ENCODE results near the gene NOTCH3. TPM values are rescaled to one million over a fixed set of nuclear protein-coding genes. Genes with fewer than 3 reads are reported as not detected.

The NOTCH3 gene
- total RNA-seq, 1 experiment from 2014 or later = 44.7 TPM

DNA sequence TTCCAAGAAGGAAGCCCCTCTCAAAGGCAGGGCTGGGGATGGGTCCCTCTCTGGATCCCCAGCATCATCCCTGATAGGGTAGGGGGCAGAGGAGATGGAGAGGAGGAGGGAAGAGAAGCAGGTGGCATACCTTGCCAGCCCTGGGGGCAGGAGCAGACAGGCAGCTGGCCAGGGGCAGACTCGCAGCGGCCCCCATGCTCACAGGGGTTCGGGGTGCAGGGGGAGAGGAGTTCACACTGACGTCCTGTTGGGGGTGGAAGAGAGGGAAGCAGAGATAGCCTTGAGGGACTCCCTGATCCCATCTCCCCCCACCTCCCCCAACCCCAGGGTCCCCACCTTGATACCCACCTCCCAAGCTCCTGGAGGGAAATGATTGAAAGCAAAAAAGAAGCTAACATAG lies 16.0 kb downstream of the NOTCH3 start:
- no TSS peak for BruUV-seq (replicated peaks)
- TF ChIP-seq, protein P1, sequence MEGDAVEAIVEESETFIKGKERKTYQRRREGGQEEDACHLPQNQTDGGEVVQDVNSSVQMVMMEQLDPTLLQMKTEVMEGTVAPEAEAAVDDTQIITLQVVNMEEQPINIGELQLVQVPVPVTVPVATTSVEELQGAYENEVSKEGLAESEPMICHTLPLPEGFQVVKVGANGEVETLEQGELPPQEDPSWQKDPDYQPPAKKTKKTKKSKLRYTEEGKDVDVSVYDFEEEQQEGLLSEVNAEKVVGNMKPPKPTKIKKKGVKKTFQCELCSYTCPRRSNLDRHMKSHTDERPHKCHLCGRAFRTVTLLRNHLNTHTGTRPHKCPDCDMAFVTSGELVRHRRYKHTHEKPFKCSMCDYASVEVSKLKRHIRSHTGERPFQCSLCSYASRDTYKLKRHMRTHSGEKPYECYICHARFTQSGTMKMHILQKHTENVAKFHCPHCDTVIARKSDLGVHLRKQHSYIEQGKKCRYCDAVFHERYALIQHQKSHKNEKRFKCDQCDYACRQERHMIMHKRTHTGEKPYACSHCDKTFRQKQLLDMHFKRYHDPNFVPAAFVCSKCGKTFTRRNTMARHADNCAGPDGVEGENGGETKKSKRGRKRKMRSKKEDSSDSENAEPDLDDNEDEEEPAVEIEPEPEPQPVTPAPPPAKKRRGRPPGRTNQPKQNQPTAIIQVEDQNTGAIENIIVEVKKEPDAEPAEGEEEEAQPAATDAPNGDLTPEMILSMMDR (IDR thresholded peaks at IDR 0.05; ENCODE audit: unreplicated experiment) = no peak
- H3K4me1 Mint-ChIP-seq (ENCODE audit: low read depth, unreplicated experiment) = no peaks in the 10 kb centered on the region
- intact Hi-C loops (cut with micrococcal nuclease; ENCODE audit: unreplicated experiment) = no loop called here
- CTCF ChIA-PET = no interaction called here
- peaks cover 21% of the 10 kb centered on the region for H3K36me3 Mint-ChIP-seq (ENCODE audit: insufficient read depth, unreplicated experiment)
- no peaks in the 10 kb centered on the region for H3K27me3 Mint-ChIP-seq (ENCODE audit: unreplicated experiment)
- H3K4me3 Mint-ChIP-seq (ENCODE audit: low read depth, unreplicated experiment) = no peak overlapping the region
- no peaks in the 10 kb centered on the region for H3K9me3 Mint-ChIP-seq (ENCODE audit: low read depth, unreplicated experiment)
- no peak overlapping the region for H3K27ac Mint-ChIP-seq (ENCODE audit: unreplicated experiment)
- no peak for DNase-seq

- TF ChIP-seq, protein P1 (IDR thresholded peaks at IDR 0.05; ENCODE audit: unreplicated experiment) = no peak
- Mint-ChIP-seq H3K4me3 (ENCODE audit: low read depth, unreplicated experiment) (no peak overlapping the region), H3K9me3 (ENCODE audit: low read depth, unreplicated experiment) (no peaks in the 10 kb centered on the region), H3K27ac (ENCODE audit: unreplicated experiment) (no peak overlapping the region), H3K36me3 (ENCODE audit: insufficient read depth, unreplicated experiment) (peaks cover 27% of the 10 kb centered on the region), H3K27me3 (ENCODE audit: unreplicated experiment) (no peaks in the 10 kb centered on the region), H3K4me1 (ENCODE audit: low read depth, unreplicated experiment) (peaks cover 10% of the 10 kb centered on the region)
- CTCF ChIA-PET = interaction anchor here (0.7 kb wide), 1 partner anchor 1283 kb away, joined by 3 read pairs; no protein-coding TSS in a partner anchor
- no peak for DNase-seq
- BruUV-seq (replicated peaks) = no TSS peak
- intact Hi-C loops (cut with micrococcal nuclease; ENCODE audit: unreplicated experiment) = no loop called here
These were observed 19.4 kb downstream of the NOTCH3 start for GRCh38 chr19:15181394-15181793.

DNA sequence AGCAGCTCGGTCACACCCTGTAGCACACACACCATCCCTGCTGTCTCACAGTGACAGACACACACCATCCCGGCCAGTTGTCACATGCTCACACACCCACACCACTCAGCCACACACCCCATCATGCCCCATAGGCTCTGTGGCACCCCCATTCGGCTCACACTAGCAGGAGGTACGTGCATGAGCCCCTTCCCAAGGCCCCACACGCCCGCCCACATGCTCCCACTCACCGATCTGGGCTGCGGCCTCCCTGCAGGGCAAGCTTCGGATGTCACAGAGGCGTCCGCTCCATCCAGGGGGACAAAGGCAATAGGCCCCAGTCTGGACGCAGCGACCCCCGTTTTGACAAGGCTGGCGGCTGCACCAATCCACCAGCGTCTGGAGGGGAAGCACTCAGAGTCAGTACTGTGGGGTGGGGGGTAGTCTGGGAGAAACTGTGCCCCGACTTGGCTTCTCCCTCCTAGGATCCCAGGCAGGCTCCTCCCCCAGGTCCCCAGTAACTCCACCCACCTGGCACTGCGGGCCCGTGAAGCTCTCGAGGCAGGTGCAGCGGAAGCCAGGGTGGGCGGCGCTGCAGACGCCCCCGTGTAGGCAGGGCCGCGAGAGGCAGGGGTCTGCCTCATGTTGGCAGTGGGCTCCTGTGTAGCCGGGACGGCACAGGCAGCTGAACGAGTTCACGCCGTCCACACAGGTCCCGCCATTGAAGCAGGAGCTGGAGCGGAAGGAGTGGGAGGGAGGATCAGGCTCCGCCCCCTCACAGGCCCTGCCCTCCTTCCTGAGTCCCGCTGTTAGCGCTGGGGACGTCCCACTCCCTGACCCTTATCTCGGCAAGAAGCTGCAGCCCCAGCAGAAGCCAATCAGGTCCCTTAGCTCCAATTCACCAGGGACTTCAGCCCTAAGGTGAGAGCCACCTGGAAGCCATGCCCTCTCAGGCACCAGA lies 20.1 kb downstream of the NOTCH3 start:
- TF ChIP-seq, protein P1 (IDR thresholded peaks at IDR 0.05; ENCODE audit: unreplicated experiment) = no peak
- intact Hi-C loops (cut with micrococcal nuclease; ENCODE audit: unreplicated experiment) = no loop called here
- BruUV-seq (replicated peaks) = no TSS peak
- DNase-seq = no peak
- peaks cover 10% of the 10 kb centered on the region for H3K4me1 Mint-ChIP-seq (ENCODE audit: low read depth, unreplicated experiment)
- H3K9me3 Mint-ChIP-seq (ENCODE audit: low read depth, unreplicated experiment) = no peaks in the 10 kb centered on the region
- no peaks in the 10 kb centered on the region for H3K27me3 Mint-ChIP-seq (ENCODE audit: unreplicated experiment)
- H3K27ac Mint-ChIP-seq (ENCODE audit: unreplicated experiment) = no peak overlapping the region
- H3K4me3 Mint-ChIP-seq (ENCODE audit: low read depth, unreplicated experiment) = no peak overlapping the region
- peaks cover 26% of the 10 kb centered on the region for H3K36me3 Mint-ChIP-seq (ENCODE audit: insufficient read depth, unreplicated experiment)
- CTCF ChIA-PET = interaction anchor here (0.7 kb wide), 1 partner anchor 1283 kb away, joined by 3 read pairs; no protein-coding TSS in a partner anchor

DNA sequence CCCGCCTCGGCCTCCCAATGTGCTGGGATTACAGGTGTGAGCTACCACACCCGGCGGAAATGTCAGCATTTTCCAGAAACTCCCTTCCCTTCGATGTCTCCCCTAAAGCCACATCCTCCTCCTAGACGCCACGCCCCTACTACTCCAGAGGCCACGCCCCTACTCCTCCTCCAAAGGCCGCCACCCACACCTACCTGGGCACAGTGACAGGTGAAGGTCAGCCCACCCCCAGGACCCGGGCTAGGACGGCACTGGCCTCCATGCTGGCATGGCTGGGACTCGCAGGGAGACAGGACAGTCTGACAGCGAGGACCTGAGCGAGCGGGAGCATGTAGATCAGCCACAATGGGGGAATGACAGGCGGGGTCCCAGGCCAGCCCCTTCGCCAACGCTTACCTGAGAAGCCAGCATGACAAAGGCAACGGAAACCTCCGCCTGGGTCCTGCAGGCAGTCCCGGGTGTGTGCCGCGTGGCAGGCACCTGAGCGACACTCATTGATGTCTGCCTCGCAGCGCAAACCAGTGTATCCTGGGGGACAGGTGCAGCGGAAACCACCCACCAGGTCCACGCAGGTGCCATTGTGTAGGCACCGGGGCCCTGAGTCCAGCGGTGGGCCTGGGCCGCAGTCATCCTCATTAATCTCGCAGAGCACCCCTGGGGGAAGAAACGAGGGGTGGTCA lies 22.0 kb downstream of the NOTCH3 start:
- H3K27ac Mint-ChIP-seq (ENCODE audit: unreplicated experiment) = no peak overlapping the region
- H3K36me3 Mint-ChIP-seq (ENCODE audit: insufficient read depth, unreplicated experiment) = peaks cover 39% of the 10 kb centered on the region
- CTCF ChIA-PET = no interaction called here
- intact Hi-C loops (cut with micrococcal nuclease; ENCODE audit: unreplicated experiment) = loop anchor here (5.0 kb wide), 1 partner anchor 74 kb away; no protein-coding TSS in a partner anchor
- H3K9me3 Mint-ChIP-seq (ENCODE audit: low read depth, unreplicated experiment) = no peaks in the 10 kb centered on the region
- no peak overlapping the region for H3K4me3 Mint-ChIP-seq (ENCODE audit: low read depth, unreplicated experiment)
- TF ChIP-seq, protein P1 (IDR thresholded peaks at IDR 0.05; ENCODE audit: unreplicated experiment) = no peak
- H3K4me1 Mint-ChIP-seq (ENCODE audit: low read depth, unreplicated experiment) = peaks cover 10% of the 10 kb centered on the region
- no peaks in the 10 kb centered on the region for H3K27me3 Mint-ChIP-seq (ENCODE audit: unreplicated experiment)
- DNase-seq = no peak
- no TSS peak for BruUV-seq (replicated peaks)
